ENCODE results near the gene SPTA1.

DNA sequence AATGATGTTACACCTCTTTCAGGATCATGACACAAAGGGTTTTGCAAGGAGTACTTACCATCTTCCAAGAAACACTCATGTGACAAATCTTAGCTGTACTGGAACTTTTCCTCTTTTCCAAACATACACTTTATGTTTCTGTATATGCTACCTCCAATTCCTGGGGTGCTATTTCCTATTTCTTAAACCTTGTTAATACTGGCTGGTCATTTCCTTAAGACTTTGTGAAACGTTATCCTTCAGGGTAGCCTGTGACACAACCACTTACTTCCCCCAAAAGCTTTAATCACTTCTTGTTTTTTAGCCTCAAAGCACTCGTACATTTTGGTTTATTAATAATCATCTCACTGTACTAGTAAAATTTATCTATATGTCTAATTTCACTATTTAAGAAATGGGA, 42.1 kb downstream of the SPTA1 start:
- TF ChIP-seq, protein P1, sequence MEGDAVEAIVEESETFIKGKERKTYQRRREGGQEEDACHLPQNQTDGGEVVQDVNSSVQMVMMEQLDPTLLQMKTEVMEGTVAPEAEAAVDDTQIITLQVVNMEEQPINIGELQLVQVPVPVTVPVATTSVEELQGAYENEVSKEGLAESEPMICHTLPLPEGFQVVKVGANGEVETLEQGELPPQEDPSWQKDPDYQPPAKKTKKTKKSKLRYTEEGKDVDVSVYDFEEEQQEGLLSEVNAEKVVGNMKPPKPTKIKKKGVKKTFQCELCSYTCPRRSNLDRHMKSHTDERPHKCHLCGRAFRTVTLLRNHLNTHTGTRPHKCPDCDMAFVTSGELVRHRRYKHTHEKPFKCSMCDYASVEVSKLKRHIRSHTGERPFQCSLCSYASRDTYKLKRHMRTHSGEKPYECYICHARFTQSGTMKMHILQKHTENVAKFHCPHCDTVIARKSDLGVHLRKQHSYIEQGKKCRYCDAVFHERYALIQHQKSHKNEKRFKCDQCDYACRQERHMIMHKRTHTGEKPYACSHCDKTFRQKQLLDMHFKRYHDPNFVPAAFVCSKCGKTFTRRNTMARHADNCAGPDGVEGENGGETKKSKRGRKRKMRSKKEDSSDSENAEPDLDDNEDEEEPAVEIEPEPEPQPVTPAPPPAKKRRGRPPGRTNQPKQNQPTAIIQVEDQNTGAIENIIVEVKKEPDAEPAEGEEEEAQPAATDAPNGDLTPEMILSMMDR (IDR thresholded peaks at IDR 0.05) = no peak
- TF ChIP-seq POLR2A (IDR thresholded peaks at IDR 0.05) = no peak
